ENCODE data around the gene SEMG2. TPM values are rescaled to one million over a fixed set of nuclear protein-coding genes. Genes with fewer than 3 reads are reported as not detected.

SEMG2 gene
- total and polyA plus RNA-seq, 10 of the 15 experiments (the other 5 are each of a cell fraction or from before 2014, with no cell fraction given) = not detected

- BruUV-seq (replicated peaks) = no TSS peak
- Histone ChIP-seq H3K36me3 (ENCODE audit: control insufficient read depth in 2 of 2, insufficient read depth in 2 of 2, low read length in 1 of 2) (no peaks in the 10 kb centered on the region), H3K27me3 (replicated peaks in 1 of 2; ENCODE audit: control insufficient read depth in 2 of 2, insufficient read depth in 2 of 2, low read length in 1 of 2) (peaks cover under 1 to 7% of the 10 kb centered on the region in 2 experiments), H3K27ac (ENCODE audit: control insufficient read depth, insufficient read depth) (no peak overlapping the region), H4K20me1 (ENCODE audit: control insufficient read depth, insufficient read depth) (no peaks in the 10 kb centered on the region), H3K4me3 (no peak overlapping the region), H3K79me2 (ENCODE audit: control insufficient read depth, insufficient read depth, low read length) (no peaks in the 10 kb centered on the region), H3K4me1 (ENCODE audit: control insufficient read depth, insufficient read depth, low read length) (peaks cover 4% of the 10 kb centered on the region), H3K9me3 (replicated peaks; ENCODE audit: control insufficient read depth, insufficient read depth, low read length) (no peaks in the 10 kb centered on the region), H3K9ac (ENCODE audit: control insufficient read depth, insufficient read depth, low read length) (no peak overlapping the region), H2AFZ (ENCODE audit: control insufficient read depth, low read depth, low read length) (no peak overlapping the region), H3K4me2 (ENCODE audit: control insufficient read depth, insufficient read depth) (no peak overlapping the region)
- SMC1A ChIA-PET (ENCODE audit: uncharacterized antibody, unreplicated experiment) = no interaction called here
- in situ Hi-C loops (cut with MboI) = no loop called here
- CTCF ChIA-PET = interaction anchor here (1.4 kb wide), 1 partner anchor 37 kb away, joined by 4 read pairs; no protein-coding TSS in a partner anchor
- 72% methylated on average over 3 of the region's 3 CpGs for WGBS (ENCODE audit: insufficient coverage, insufficient replicate concordance, low lambda C conversion rate, missing lambda C conversion rate)
- intact Hi-C loops (cut with micrococcal nuclease; ENCODE audit: unreplicated experiment) = no loop called here
- FAIRE-seq (no peak), ATAC-seq (no peak), DNase-seq (ENCODE audit: low read depth, low spot score) (no peak)
- POLR2A ChIA-PET = no interaction called here
- RAD21 ChIA-PET (ENCODE audit: unreplicated experiment) = no interaction called here
- TF ChIP-seq ZNF384 (IDR thresholded peaks at IDR 0.05; ENCODE audit: borderline replicate concordance, low read depth, low read length) (no peak), RB1 (IDR thresholded peaks at IDR 0.05; ENCODE audit: borderline replicate concordance) (no peak)
- TF ChIP-seq, protein P1, sequence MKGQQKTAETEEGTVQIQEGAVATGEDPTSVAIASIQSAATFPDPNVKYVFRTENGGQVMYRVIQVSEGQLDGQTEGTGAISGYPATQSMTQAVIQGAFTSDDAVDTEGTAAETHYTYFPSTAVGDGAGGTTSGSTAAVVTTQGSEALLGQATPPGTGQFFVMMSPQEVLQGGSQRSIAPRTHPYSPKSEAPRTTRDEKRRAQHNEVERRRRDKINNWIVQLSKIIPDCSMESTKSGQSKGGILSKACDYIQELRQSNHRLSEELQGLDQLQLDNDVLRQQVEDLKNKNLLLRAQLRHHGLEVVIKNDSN (IDR thresholded peaks at IDR 0.05; ENCODE audit: borderline replicate concordance, extremely low read length, insufficient read depth, low read depth, low read length) = no peak
Measured at GRCh38 chr20:45257161-45257560, 36.0 kb downstream of the SEMG2 start.

- no peak overlapping the region for H2AFZ ChIP-seq (ENCODE audit: control insufficient read depth, low read depth, low read length)
- H3K27me3 ChIP-seq (replicated peaks in 1 of 2; ENCODE audit: control insufficient read depth in 2 of 2, insufficient read depth in 2 of 2, low read length in 1 of 2) = peaks cover 1 to 7% of the 10 kb centered on the region in 2 experiments
- H4K20me1 ChIP-seq (ENCODE audit: control insufficient read depth, insufficient read depth) = no peaks in the 10 kb centered on the region
- RAD21 ChIA-PET (ENCODE audit: unreplicated experiment) = no interaction called here
- BruUV-seq (replicated peaks) = no TSS peak
- no peak overlapping the region for H3K4me3 ChIP-seq
- WGBS (ENCODE audit: insufficient coverage, insufficient replicate concordance, low lambda C conversion rate, missing lambda C conversion rate) = 37% methylated on average over 7 of the region's 7 CpGs
- no peaks in the 10 kb centered on the region for H3K9me3 ChIP-seq (replicated peaks; ENCODE audit: control insufficient read depth, insufficient read depth, low read length)
- TF ChIP-seq, protein P2, sequence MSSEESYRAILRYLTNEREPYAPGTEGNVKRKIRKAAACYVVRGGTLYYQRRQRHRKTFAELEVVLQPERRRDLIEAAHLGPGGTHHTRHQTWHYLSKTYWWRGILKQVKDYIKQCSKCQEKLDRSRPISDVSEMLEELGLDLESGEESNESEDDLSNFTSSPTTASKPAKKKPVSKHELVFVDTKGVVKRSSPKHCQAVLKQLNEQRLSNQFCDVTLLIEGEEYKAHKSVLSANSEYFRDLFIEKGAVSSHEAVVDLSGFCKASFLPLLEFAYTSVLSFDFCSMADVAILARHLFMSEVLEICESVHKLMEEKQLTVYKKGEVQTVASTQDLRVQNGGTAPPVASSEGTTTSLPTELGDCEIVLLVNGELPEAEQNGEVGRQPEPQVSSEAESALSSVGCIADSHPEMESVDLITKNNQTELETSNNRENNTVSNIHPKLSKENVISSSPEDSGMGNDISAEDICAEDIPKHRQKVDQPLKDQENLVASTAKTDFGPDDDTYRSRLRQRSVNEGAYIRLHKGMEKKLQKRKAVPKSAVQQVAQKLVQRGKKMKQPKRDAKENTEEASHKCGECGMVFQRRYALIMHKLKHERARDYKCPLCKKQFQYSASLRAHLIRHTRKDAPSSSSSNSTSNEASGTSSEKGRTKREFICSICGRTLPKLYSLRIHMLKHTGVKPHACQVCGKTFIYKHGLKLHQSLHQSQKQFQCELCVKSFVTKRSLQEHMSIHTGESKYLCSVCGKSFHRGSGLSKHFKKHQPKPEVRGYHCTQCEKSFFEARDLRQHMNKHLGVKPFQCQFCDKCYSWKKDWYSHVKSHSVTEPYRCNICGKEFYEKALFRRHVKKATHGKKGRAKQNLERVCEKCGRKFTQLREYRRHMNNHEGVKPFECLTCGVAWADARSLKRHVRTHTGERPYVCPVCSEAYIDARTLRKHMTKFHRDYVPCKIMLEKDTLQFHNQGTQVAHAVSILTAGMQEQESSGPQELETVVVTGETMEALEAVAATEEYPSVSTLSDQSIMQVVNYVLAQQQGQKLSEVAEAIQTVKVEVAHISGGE (CRISPR knock-in tag; IDR thresholded peaks at IDR 0.05) = no peak
- TF ChIP-seq WRNIP1 (IDR thresholded peaks at IDR 0.05; ENCODE audit: borderline replicate concordance, low read depth, low read length) (no peak), TARDBP (IDR thresholded peaks at IDR 0.05; ENCODE audit: borderline replicate concordance) (no peak)
- H3K9ac ChIP-seq (ENCODE audit: control insufficient read depth, insufficient read depth, low read length) = no peak overlapping the region
- H3K4me2 ChIP-seq (ENCODE audit: control insufficient read depth, insufficient read depth) = no peak overlapping the region
- no peaks in the 10 kb centered on the region for H3K36me3 ChIP-seq (ENCODE audit: control insufficient read depth in 2 of 2, insufficient read depth in 2 of 2, low read length in 1 of 2)
- DNase-seq (ENCODE audit: low read depth, low spot score) (no peak), FAIRE-seq (no peak), ATAC-seq (no peak)
- CTCF ChIA-PET = interaction anchor here (1.0 to 1.4 kb wide), 2 partner anchors 16 to 37 kb away, joined by 3 to 4 read pairs; no protein-coding TSS in a partner anchor
- SMC1A ChIA-PET (ENCODE audit: uncharacterized antibody, unreplicated experiment) = no interaction called here
- no peaks in the 10 kb centered on the region for H3K79me2 ChIP-seq (ENCODE audit: control insufficient read depth, insufficient read depth, low read length)
- peaks cover 4% of the 10 kb centered on the region for H3K4me1 ChIP-seq (ENCODE audit: control insufficient read depth, insufficient read depth, low read length)
- POLR2A ChIA-PET = no interaction called here
- in situ Hi-C loops (cut with MboI) (no loop called here), intact Hi-C loops (cut with micrococcal nuclease; ENCODE audit: unreplicated experiment) (no loop called here)
- H3K27ac ChIP-seq (ENCODE audit: control insufficient read depth, insufficient read depth) = no peak overlapping the region
Measured at GRCh38 chr20:45257711-45258110, 36.5 kb downstream of the SEMG2 start.

All from GM12878 (cell line).